ENCODE data around the gene ADD3. TPM values are rescaled to one million over a fixed set of nuclear protein-coding genes. Genes with fewer than 3 reads are reported as not detected.
"Not testable (repeated sequence)": the region's sequence is repeated elsewhere in the genome, so short reads cannot be mapped to it uniquely, and the experiment has no call there.

The ADD3 gene
- total RNA-seq, 2 donors from 2014 or later, result 44.0 to 81.5 TPM

DNA sequence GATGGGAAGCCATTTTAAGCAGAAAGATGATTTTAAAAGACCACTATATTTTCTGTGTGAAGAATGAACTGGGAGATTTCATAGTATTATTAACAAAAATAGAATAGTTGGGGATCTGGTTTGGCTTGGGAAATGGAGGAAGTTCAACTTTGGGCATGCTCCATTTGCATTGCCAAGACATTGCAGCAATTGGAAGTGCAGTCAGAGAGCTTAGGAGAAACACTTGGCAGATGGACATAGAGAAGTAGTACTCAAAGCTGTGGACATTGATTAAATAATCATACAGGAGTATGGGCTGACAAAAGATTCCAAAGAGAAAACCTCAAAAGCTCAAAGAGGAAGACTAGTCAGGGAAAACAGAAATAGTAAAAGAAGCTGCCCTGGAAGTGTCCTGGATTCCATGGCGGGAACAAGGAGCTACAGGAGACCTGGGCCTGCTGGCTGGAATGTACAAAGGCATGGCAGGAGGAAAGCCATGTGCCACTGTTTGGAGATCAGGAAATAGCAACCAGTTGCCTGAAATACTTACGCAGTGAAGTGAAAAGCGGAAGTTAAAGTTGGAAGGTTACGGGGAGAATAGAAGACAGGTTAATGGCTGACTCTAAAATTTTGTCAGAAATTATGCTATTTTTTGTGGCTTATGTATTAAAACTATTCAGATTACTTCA lies 106.0 kb downstream of the ADD3 start:
- peaks cover 23 to 26% of the 10 kb centered on the region in 2 donors for H3K4me1 Mint-ChIP-seq (ENCODE audit: low read depth in 2 of 2)
- H3K36me3 Mint-ChIP-seq, result peaks cover 14% of the 10 kb centered on the region
- H3K27me3 Mint-ChIP-seq, result no peaks in the 10 kb centered on the region
- peak overlapping the region in 1 of 2 donors; percentile 50 for H3K27ac Mint-ChIP-seq
- DNase-seq (ENCODE audit: low spot score) (no peak), ATAC-seq (no peak)
- H3K4me3 Mint-ChIP-seq, result no peak overlapping the region
- H3K9me3 Mint-ChIP-seq, result no peaks in the 10 kb centered on the region

DNA sequence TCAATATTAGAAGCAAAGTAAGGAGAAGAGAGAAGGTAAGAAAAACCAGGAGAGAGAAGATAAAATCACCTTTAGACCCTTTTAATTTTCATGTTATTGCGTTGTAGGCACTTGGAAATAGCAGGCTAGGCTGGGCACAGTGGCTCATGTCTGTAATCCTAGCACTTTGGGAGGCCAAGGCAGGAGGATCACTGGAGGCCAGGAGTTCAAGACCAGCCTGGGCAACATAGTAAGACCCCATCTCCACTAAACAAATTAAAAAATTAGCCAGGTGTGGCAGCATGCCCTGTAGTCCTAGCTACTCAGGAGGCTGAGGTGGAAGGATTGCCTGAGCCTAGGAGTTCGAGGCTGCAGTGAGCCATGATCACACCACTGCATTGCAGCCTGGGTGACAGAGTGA lies 106.9 kb downstream of the ADD3 start:
- not testable (repeated sequence) for ATAC-seq, H3K4me3 Mint-ChIP-seq

DNA sequence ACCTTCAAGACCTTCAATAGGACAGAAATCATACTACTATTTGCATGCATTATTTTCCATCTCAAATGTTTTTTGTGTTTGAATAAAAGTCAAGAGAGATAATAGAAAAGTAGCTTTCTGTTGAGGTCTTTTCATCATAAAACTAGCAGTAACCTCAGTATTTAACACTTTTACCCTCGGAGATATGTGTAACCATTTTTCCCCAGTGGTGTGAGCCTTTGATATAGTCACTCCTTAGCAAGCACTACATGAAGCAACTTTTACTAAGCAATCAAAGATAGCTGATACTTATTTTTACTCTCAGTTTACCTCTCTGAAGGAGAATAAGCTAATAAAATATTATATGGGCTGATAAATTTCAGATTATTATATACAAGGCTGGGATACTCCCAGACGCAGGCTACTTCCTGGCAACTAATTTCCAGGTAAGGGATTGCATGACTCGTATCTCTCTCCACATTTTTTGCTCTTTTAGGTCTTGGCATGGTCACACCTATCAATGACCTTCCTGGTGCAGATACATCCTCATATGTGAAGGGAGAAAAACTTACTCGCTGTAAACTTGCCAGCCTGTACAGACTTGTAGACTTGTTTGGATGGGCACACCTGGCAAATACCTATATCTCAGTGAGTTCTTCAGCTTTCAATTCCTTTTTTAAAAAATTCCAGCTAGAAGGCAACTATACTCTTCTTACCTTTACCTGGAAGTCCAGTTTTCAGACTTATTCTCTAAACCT lies 108.2 kb downstream of the ADD3 start:
- peaks cover 20% of the 10 kb centered on the region for H3K36me3 Mint-ChIP-seq
- no peaks in the 10 kb centered on the region for H3K9me3 Mint-ChIP-seq
- no peaks in the 10 kb centered on the region for H3K27me3 Mint-ChIP-seq
- peaks cover 19 to 23% of the 10 kb centered on the region in 2 donors for H3K4me1 Mint-ChIP-seq (ENCODE audit: low read depth in 2 of 2)
- H3K4me3 Mint-ChIP-seq, result no peak overlapping the region
- H3K27ac Mint-ChIP-seq, result peak overlapping the region; percentile 7 to 17
- DNase-seq (ENCODE audit: low spot score) (no peak), ATAC-seq (no peak)

More for the DNA sequence above, 106.9 kb downstream of the ADD3 start:
- not testable (repeated sequence) for DNase-seq (ENCODE audit: low spot score); H3K9me3 Mint-ChIP-seq; H3K27me3 Mint-ChIP-seq; H3K27ac Mint-ChIP-seq
- H3K4me1 Mint-ChIP-seq (ENCODE audit: low read depth in 2 of 2), result peaks cover 23 to 26% of the 10 kb centered on the region in 2 donors
- peaks cover 20% of the 10 kb centered on the region for H3K36me3 Mint-ChIP-seq

DNA sequence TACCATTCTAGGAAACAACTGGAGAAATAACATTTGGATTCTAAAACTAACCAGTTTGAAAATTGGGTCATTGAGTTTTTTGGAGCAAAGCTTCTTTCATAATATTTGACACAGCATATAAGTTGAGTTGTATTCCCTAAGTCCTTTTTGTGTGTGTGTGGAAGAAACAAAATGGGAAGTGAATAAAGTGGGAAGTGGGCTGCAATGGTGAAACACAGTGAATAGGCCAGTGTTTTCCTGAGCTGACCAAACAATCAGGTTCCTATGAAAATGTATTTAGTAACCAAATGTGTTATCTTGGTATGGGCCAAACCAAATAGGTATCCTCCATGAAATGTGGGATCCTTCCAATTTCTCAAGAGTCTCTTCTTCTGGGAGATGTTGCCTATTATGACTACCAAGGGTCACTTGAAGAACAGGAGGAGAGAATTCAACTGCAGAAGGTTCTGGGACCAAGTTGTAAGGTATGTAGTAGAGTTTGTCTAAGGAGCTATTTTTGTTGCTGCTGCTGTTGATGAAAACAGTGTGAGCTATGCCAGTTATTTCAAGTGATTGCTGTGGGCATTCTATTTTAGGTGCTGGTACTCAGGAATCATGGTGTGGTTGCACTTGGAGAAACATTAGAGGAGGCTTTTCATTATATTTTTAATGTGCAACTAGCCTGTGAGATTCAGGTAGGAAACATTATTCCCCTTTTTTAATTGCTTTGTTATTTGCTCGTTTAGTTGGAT lies 111.3 kb downstream of the ADD3 start:
- H3K36me3 Mint-ChIP-seq, result peaks cover 22% of the 10 kb centered on the region

DNA sequence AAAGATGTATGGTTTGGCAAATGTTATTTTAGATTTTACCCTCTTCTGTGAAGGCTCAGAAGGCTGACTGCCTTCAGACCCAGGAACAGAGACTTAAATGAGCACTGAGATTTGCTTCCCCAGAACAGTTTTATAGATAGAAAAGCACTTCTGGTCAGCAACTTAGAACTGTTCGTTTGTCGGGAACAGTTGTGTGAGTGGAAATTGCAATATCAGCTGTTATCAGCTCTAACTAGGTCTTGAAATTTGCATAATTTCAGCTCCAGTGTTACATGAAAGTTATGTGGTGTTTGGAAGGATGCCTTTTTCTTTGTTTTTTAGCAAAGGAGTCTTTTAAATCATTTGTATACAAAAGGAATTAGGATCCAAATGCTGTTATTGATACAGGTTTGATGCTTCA lies 115.8 kb downstream of the ADD3 start:
- peaks cover 30% of the 10 kb centered on the region for H3K36me3 Mint-ChIP-seq
- no peak overlapping the region for H3K27ac Mint-ChIP-seq

More for the DNA sequence above, 111.3 kb downstream of the ADD3 start:
- Mint-ChIP-seq H3K27ac (no peak overlapping the region), H3K27me3 (no peaks in the 10 kb centered on the region), H3K4me1 (ENCODE audit: low read depth in 2 of 2) (peaks cover 15 to 18% of the 10 kb centered on the region in 2 donors), H3K4me3 (no peak overlapping the region), H3K9me3 (no peaks in the 10 kb centered on the region)
- no peak for ATAC-seq
- DNase-seq (ENCODE audit: low spot score), result no peak

DNA sequence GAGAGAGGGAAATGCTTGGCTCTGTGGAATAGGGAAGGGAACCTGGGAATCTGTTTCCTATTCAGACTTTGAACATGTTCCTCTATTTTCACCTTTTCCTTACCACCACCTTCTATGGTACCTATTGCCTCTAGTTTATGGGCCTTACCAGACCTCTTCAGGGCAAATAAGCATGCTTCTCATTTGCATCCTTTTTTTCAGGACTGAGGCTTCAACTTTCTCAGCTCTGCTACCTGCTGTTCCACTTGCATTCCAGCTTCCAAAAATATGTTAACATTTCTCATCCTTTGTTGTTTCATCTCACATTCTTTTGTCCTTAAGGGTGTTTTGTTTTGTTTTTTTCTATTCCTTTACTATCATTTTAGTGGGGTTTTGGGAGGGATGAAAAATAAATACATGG lies 121.7 kb downstream of the ADD3 start:
- no peak overlapping the region for H3K4me3 Mint-ChIP-seq
- H3K27me3 Mint-ChIP-seq, result no peaks in the 10 kb centered on the region
- peaks cover 35% of the 10 kb centered on the region for H3K36me3 Mint-ChIP-seq
- DNase-seq (ENCODE audit: low spot score) (no peak), ATAC-seq (no peak)
- peaks cover 0 to 2% of the 10 kb centered on the region in 2 donors for H3K4me1 Mint-ChIP-seq (ENCODE audit: low read depth in 2 of 2)
- no peaks in the 10 kb centered on the region for H3K9me3 Mint-ChIP-seq
- H3K27ac Mint-ChIP-seq, result no peak overlapping the region

More for the DNA sequence above, 115.8 kb downstream of the ADD3 start:
- Mint-ChIP-seq H3K4me1 (ENCODE audit: low read depth in 2 of 2) (peaks cover 0 to under 1% of the 10 kb centered on the region in 2 donors), H3K9me3 (no peaks in the 10 kb centered on the region), H3K4me3 (no peak overlapping the region), H3K27me3 (no peaks in the 10 kb centered on the region)
- DNase-seq (ENCODE audit: low spot score) (no peak), ATAC-seq (no peak)

DNA sequence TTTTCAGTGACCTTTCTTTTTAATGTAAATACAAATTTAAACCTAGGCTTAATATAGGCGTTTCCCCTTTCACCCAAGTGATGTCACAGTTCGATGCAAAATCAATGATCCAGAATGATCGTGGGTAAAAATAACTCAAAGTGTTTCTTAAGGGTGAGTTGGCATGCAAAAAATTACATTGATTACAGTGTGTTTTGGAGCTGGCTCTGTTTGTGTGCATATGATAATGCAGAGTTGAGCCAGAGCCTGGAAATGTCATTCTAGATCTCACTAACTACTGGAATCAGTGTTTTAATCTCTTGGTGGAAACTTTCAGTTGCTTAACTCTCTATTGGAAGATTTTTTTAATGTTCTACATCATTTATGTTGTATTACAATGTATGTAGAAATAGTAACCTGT lies 127.1 kb downstream of the ADD3 start:
- Mint-ChIP-seq H3K27me3 (no peaks in the 10 kb centered on the region), H3K36me3 (peaks cover 12% of the 10 kb centered on the region), H3K4me3 (no peak overlapping the region), H3K27ac (no peak overlapping the region), H3K9me3 (no peaks in the 10 kb centered on the region), H3K4me1 (ENCODE audit: low read depth in 2 of 2) (peaks cover 10 to 13% of the 10 kb centered on the region in 2 donors)
- no peak for ATAC-seq
- no peak for DNase-seq (ENCODE audit: low spot score)

DNA sequence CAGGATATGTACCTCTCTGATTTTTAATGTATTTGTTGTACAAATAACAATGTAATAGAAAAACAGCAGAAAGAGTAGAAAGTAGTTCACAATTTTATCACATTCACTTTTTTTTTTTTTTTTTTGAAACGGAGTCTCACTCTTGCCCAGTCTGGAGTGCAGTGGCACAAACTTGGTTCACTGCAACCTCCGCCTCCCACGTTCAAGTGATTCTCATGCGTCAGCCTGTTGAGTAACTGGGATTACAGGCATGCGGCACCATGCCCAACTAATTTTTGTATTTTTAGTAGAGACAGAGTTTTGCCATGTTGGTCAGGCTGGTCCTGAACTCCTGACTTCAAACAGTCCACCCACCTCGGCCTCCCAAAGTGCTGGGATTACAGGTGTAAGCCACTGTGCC lies 128.1 kb downstream of the ADD3 start:
- ATAC-seq, result not testable (repeated sequence)

DNA sequence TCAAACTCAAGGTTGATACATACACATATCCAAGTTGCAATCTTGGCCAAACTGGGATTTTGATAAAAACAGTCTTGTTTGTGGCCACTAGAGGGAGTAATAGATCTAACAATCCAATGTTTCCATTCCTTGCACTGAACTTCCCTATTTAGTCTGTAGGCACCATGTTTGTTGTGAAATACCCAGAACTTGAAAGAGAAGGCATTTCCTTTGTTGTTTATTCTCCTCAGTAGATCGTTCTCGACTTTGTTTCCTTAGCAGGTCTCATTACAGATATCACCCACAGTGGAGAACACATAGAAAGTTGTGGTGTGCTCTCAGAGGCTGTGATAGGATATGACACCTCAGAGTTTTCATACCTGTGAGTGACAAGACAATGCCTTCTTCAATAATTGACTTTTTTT lies 129.4 kb downstream of the ADD3 start:
- Mint-ChIP-seq H3K27me3 (no peaks in the 10 kb centered on the region), H3K4me3 (peak overlapping the region; percentile 7), H3K27ac (peak overlapping the region; percentile 24 to 67), H3K4me1 (ENCODE audit: low read depth in 2 of 2) (peaks cover 21 to 27% of the 10 kb centered on the region in 2 donors), H3K36me3 (peaks cover 5% of the 10 kb centered on the region), H3K9me3 (no peaks in the 10 kb centered on the region)
- ATAC-seq (peak; percentile 70 to 76), DNase-seq (ENCODE audit: low spot score) (no peak)

More for the DNA sequence above, 128.1 kb downstream of the ADD3 start:
- not testable (repeated sequence) for DNase-seq (ENCODE audit: low spot score); H3K27me3 Mint-ChIP-seq; H3K4me3 Mint-ChIP-seq; H3K36me3 Mint-ChIP-seq; H3K27ac Mint-ChIP-seq; H3K9me3 Mint-ChIP-seq
- H3K4me1 Mint-ChIP-seq (ENCODE audit: low read depth in 2 of 2), result peaks cover 10 to 15% of the 10 kb centered on the region in 2 donors

DNA sequence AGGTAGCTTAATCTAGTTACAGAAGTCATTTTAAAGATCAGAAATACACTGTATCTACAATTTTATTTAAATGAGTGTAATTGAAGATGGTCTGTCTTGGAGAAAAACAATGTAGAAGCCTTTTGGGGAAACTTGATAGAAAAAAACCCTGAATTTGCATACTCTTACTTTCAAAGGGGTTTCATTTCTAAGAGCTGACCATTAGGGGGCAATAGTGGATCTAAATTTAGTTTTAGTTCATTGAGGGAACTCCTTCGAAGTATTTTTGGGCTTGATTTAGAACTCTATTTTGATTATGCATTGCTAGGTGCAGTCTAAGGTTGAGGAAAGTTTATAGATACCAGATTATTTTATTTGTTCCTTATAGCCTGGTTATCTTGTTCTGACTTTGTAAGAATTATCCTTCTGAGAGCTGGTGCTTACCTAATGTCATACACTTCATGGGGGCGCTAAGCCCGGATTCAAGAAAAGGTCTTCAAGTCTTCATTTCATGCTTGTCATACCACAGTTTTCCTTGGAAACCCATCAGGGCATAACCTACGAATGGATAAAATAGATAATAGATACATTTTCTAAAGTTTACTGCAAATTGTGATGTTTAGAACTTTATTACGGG lies 130.5 kb downstream of the ADD3 start:
- Mint-ChIP-seq H3K36me3 (peaks cover under 1% of the 10 kb centered on the region), H3K9me3 (no peaks in the 10 kb centered on the region), H3K27ac (peak overlapping the region in 1 of 2 donors; percentile 67), H3K4me3 (no peak overlapping the region), H3K4me1 (ENCODE audit: low read depth in 2 of 2) (peaks cover 29 to 34% of the 10 kb centered on the region in 2 donors), H3K27me3 (peaks cover 4 to 5% of the 10 kb centered on the region in 2 donors)
- ATAC-seq, result peak; percentile 55 to 70
- DNase-seq (ENCODE audit: low spot score), result no peak

DNA sequence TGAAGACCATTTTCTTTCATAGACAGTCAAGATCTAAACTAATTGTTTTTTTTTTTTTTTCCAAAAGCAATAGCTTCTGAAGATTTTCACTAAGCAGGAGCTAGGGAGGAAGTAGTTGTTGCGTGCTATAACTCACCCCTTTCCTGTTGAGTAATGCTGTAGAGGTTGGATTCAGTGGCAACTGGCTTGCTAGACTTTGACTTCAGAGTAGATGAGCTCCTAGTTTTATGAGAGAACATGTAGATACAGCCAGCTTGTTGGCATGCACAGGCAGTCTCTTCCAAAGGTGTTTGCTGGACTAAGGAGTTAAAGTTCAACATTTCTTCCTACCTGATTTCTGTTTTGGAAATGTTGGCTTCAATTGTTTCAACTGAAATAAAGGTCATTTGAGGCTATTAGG lies 133.4 kb downstream of the ADD3 start:
- Mint-ChIP-seq H3K27me3 (peaks cover 12 to 16% of the 10 kb centered on the region in 2 donors), H3K27ac (peak overlapping the region in 1 of 2 donors; percentile 23), H3K9me3 (no peaks in the 10 kb centered on the region), H3K36me3 (no peaks in the 10 kb centered on the region), H3K4me3 (peak overlapping the region; percentile 17), H3K4me1 (ENCODE audit: low read depth in 2 of 2) (peaks cover 30 to 36% of the 10 kb centered on the region in 2 donors)
- ATAC-seq (peak in 1 of 2 donors; percentile 65), DNase-seq (ENCODE audit: low spot score) (no peak)

DNA sequence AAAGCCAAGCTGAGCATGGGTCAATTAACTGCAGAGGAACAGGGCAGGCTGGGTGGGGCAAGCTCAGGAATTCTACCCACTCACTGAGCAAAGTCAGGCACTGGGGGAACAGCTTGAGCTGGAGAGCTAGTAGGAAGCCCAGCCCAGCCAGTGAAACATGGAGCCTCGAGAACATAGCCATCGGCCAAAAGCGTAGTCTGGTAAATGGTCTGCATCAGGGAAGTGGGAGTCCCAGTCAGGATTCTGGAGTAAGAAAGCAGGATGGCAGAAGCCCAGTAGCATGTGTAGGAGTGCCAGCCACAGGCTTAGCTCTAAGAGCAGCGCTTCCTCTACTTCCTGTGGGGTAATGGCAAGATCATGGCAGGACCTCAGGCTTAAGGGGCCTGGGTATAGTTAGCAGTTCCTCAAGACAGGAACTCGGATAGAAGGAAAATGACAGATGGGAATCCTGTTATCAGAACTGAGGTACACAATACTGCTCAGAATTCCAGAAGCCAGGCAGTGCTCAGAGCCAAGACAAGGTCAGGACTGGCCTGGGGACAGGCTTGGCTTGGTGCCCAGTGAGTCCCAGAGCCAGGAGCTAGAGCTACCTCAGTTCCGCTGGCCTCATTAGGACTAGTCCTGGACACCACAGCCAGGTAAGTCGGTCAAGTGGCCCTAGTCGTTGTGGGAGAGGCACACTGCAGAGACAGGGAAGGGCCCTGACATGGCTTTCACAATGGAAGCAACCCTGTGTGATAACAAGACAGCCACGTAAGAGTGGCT lies 134.3 kb downstream of the ADD3 start:
- Mint-ChIP-seq H3K27me3 (peaks cover 16 to 17% of the 10 kb centered on the region in 2 donors), H3K4me1 (ENCODE audit: low read depth in 2 of 2) (peaks cover 28 to 31% of the 10 kb centered on the region in 2 donors), H3K36me3 (no peaks in the 10 kb centered on the region), H3K9me3 (no peaks in the 10 kb centered on the region), H3K27ac (no peak overlapping the region), H3K4me3 (no peak overlapping the region)
- ATAC-seq (no peak), DNase-seq (ENCODE audit: low spot score) (no peak)

DNA sequence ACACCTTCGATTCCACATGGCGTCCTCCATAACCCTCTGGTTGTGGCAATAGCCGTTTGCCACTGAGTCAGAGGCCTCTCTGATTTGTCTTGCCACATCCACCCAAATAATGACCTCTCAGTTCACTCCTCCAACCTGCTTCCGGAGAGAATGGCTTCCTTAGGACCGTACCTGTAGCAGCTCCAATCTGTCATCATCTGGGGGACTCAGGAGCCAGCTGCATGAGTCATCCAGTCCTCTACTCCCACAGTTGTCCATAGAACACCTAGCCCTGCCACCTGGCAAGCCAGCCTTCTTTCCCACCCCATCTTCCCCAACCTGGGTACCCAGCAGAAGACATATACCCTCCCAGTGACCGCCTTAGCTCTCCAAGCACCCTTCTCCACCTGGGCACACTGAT lies 135.2 kb downstream of the ADD3 start:
- H3K9me3 Mint-ChIP-seq, result no peaks in the 10 kb centered on the region
- no peak overlapping the region for H3K27ac Mint-ChIP-seq
- H3K36me3 Mint-ChIP-seq, result no peaks in the 10 kb centered on the region
- no peak for DNase-seq (ENCODE audit: low spot score)
- H3K4me1 Mint-ChIP-seq (ENCODE audit: low read depth in 2 of 2), result peaks cover 22 to 27% of the 10 kb centered on the region in 2 donors
- peaks cover 22 to 24% of the 10 kb centered on the region in 2 donors for H3K27me3 Mint-ChIP-seq
- ATAC-seq, result peak in 1 of 2 donors; percentile 20
- H3K4me3 Mint-ChIP-seq, result no peak overlapping the region
